NCI-H2227 (cell line): Measurements from ENCODE around the gene TTC39B.

Experiments used
- DNase-seq: peaks from one replicate; lab custom pipeline; 2025; ENCODE audit not compliant: unreplicated experiment; lab: John Stamatoyannopoulos, UW

TTC39B gene

DNA sequence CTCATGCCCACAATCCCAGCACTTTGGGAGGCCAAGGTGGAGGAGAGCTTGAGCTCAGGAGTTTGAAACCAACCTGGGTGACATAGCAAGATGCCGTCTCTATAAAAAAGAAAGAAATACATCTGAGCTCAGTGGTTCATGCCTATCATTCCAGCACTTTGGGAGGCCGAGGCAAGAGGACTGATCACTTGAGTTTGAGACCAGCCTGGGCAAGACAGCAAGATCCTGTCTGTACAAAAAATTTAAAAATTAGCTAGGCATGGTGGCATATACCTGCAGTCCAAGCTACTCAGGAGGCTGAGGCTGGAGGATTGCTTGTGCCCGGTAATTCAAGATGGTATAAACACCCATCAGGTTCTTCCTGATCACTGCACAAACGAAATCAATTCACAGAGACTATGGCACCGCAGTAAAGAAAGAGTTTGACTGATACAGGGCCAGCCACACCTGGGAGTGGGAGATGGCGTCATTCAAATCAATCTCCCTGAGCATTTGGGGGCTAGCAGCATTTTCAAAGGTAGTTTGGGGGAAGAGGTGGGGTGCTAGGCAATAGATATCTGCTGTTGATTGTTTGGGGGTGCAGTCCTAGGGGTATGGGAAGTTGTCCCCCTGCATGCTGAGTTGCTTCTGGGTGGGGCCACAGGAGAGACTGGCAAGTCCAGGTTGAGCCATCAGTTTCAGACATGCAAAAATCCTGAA is 169.2 kb downstream of the TTC39B start:
- DNase-seq, result no peak

DNA sequence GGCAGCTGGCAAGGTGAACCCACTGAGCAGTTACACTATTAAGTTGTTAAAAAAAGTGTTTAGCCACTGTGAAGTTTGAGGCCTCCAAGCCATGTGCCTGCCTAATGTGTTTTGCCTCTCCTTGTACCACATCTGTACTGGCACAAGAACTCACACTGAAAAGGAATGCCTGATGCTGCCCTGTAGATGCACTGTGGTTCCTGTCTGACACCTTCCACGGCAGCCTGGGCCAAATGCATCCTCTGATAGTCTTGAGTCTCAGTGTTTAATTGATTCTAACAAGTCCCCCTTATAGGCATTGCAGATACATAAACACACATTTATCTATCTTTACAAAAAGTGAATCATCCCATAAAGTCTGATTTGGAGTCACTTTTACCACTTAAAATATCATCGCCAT is 169.9 kb downstream of the TTC39B start:
- DNase-seq, result no peak

DNA sequence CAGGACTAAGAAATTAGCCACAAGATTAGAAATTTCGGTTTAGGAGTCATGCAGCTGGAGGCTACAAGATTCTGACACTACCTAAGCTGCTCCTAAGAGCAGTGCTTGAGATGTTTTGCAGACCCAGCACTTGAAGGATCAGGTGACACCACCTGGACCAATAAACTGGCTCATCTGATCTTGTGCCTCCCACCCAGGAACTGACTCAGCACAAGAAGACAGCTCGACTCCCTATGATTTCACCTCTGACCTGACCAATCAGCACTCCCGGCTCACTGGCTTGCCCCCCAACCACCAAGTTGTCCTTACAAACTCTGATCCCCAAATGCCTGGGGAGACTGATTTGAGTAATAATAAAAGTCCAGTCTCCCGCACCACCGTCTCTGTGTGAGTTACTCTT is 170.4 kb downstream of the TTC39B start:
- DNase-seq, result no peak

DNA sequence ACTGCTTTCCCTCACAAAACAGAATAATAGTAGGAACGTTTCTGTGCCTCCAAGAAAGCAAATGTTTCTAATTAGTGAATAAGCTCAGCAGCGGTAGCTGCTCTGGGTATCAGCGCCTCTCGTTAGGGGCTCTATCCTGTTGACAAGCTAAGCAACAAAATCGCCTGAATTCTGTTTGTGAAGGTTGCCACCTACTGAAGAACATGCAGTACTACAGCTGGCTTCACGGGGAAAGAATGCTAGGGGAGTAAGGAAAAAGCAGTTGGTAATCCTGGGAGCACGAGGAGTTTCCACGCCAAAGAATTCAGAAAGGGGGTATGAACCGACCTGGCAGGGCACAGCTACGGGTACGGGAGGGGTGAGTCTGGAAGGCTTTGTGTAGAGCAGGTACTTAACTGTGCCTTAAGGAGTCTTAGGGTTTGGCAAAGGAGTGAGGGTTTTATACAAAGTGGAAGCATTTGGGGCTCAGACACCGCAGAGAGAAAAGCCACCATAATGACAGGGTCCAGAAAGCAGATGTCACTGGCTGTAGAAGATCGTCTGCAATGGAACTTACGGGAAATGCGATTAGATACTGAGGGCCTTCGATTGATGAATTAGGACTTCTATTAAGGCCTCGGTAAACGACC is 171.7 kb downstream of the TTC39B start:
- DNase-seq, result peak; percentile 91

DNA sequence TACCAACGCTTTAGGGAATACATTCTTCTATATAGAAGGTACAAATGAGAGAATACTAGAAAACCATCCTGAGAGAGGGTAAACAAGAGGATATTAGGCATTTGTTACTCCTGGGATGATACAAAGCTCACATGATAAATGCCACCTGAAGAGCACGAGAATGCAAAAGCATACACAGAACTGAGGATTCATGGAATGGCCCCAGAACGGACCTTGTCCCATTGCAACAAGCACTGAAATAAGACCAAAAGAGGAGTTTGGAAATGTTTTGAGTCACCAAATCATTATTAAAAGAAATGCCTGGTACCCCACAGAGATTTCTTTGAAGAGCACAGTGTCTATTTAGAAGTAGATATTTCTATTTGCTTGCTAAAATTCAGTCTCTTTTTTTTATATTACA is 173.5 kb downstream of the TTC39B start:
- DNase-seq, result no peak

DNA sequence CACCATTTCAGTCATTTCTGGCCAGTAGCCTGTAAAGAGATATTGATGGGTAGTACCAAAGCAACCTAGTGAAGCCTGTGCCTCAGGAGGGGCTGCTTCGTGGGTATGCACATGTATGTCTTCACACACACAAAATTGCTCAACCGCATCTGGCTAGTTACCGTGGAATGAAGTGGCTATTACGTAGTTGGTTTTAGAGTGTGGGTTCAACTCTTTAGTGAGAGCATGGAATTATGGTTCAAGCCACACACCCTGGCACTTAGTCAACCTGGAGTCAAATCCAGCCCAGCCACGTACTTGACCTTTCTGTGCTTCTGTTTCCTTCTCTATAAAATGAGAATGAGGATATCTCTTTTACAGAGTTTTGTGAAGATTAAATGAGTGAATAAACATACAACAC is 174.9 kb downstream of the TTC39B start:
- no peak for DNase-seq

DNA sequence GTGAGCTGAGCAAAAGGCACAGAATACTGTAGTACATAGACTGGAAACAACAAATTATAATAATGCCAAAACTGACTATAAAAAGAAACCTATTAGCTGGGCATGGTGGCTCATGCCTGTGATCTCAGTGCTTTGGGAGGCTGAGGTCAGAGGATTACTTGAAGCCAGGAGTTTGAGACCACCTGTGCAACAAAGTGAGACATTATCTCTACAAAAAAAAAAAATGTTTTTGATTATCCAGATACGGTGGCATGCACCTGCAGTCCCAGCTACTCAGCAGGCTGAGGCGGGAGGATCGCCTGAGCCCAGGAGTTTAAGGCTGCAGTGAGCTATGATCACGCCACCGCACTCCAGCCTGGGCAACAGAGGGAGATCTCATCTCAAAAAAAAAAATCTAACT is 175.9 kb downstream of the TTC39B start:
- no peak for DNase-seq

DNA sequence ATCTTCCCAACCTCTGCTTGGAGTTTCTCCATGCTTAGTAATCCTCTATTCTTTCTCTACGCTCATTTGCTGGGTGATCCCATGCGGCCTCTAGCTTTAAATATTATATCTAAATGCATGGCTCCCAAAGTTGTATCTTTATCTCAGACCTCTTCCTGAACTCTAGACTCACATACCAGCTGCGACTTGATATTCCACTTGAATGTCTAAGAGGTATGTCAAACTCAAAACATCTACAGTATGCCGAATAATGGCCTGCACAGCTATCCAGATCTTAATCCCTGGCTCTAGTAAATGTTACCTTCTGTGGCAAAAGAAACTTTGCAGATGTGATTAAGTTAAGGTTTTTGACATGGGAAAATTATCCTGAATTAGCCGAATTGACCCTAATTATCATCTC is 179.2 kb downstream of the TTC39B start:
- no peak for DNase-seq

DNA sequence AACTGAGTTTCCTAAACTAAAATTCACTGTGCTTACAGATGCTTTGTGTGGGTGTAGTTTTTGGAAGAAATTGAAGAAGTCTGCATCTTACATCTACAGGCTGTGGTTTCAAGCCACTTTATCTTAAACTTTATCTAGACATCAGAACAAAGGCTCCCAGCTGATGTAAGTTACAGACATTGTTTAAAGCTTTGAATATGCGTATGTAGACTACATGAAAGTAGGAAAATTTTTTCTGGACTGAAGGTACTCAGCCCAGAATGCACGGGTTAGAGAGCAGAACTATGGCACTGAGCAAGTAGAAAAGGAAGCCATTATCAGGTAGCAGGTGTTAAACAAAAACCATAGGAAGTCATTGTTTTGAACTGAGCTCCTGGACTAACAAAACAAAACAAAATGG is 185.4 kb downstream of the TTC39B start:
- DNase-seq, result no peak

DNA sequence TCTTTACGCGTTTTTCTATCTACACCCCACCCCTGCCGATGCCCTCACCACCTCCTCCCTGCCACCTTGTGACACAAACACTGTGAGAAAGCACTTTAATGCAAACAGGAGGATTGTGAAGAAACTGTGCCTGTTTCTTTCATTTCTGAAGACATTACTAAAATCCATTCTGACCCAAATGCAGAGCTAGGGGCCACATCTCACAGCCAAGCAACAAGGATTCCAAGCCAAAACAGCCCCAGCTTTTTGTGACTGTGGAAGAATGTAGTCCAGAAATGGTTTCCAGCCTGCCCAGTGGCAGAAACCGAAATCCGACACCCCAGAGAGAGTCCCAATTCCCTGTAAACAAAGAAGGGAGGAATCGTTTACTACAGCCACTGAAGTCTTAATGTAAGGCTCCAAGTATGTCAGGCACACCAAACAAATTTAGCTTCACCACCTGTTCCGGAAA is 190.9 kb downstream of the TTC39B start:
- DNase-seq, result no peak

DNA sequence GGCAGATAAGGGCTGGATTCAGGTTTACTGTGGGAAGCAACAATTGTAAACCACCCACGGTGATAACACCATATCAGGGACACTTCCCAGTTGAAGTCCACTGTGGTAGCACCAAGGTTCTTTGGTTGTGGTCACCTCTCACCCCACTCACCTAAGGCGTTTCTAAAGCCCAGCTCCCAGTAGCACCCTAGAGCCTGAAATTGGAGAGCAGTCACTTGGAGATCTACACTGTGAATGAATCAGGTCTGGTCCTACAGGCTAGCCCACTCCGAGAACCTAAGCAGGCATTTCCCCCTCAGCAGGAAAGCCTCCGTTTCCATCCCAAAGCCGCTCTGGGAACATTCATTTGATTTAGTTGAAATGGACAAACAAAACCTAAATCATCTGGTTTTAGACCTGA is 191.3 kb downstream of the TTC39B start:
- no peak for DNase-seq

DNA sequence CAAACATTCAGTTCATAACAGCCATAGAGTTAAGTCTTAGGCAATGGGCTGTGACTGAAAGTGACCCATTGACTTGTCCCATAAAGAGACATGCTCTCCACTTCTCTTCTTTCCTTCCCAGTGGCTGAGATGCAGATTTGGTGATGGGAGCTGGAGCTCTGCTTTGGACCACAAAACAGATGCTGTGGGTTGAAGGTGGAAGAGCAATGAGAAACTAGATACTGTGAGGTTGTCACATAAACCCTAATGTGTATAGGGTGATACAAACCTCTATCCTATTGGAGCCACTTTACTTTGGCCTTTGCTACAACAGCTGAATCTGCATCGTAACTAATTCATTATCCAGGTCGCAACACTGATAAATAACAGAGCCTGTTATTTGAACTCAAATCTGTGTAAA is 192.0 kb downstream of the TTC39B start:
- DNase-seq, result no peak
